Urinary bladder (tissue), 4 donors: ENCODE measurements around the gene EDEM1. TPM values are rescaled to one million over a fixed set of nuclear protein-coding genes. Genes with fewer than 3 reads are reported as not detected.

Experiments used
- DNase-seq: peaks from one replicate; pipeline ENCODE4 v3.0.0-alpha.2; 2015; ENCODE audit errors: extremely low spot score
- H3K27ac ChIP-seq: one replicate; pipeline ENCODE4 v1.5.1; 2013; ENCODE audit warnings: low read depth, mild to moderate bottlenecking, moderate library complexity
- H3K36me3 ChIP-seq: one replicate; pipeline ENCODE4 v1.6.1; 2013; ENCODE audit warnings: mild to moderate bottlenecking, moderate library complexity; ENCODE audit not compliant: insufficient read depth
- H3K4me1 ChIP-seq: one replicate; pipeline ENCODE4 v1.6.1; 2013; ENCODE audit warnings: mild to moderate bottlenecking, moderate library complexity; ENCODE audit not compliant: insufficient read depth
- H3K4me3 ChIP-seq: one replicate; pipeline ENCODE4 v1.5.1; 2013; ENCODE audit warnings: low read depth, low read length
- whole genome bisulfite sequencing: extraction: QIAGEN DNeasy Blood & Tissue Kit; methylation state at CpG from one replicate; pipeline ENCODE4 v1.1.7; 2013; 5-methylcytosine and 5-hydroxymethylcytosine counted together
- polyA plus RNA-seq: library from polyadenylated mRNA; stranded (reverse); fragments of 200-250 nt; gene quantifications from one replicate; pipeline ENCODE4 v1.2.3, GENCODE V29; 2013
- total RNA-seq: library from RNA; depleted of rRNA; stranded (reverse); fragments of >200 nt; gene quantifications from one replicate; pipeline ENCODE4 v1.2.3, GENCODE V29; 2014
- donor health status: healthy with polysubstance abuse.
- donor health status: healthy.

EDEM1 gene
- total and polyA plus RNA-seq, 2 donors = 13.6 to 15.9 TPM

DNA sequence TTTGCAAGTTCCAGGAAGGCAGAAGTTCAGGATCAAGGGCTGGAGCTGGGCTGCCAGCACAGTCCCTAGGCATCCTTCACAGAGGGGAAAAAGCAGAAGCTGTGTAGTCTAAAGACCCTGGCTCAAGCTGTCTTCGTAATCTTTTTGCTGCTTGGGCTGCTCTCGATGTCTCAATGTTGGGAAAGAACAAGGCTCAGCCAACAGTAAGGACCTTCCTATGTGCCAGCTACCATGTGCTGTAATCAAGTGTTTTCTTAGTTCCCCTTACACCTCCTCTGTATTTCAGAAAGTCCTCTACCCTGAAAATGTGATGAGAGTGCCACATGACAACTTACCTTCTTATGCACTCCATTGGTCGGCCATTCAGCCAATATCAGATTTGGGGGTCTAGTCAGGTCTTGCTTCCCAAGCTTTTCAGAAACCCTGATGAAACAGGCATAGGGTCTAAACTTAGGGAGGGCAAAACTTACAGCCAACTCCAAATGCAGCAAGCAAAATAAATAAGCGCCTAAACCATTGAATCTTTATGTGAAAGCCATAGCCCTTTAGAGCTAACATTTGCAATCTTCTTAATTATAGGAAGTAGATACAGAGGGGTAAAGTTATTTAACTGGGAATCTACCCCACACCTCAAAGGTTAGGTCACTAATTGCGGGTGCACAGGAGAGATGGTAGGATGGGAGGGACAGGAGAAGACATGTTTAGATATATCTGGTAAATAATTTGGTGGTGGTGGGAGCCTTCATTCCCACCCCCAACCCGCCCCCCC lies 1.2 kb upstream of the EDEM1 start:
- H3K4me3 ChIP-seq = no peak overlapping the region
- H3K27ac ChIP-seq = no peak overlapping the region
- 49% methylated on average over 6 of the region's 6 CpGs for WGBS
- H3K4me1 ChIP-seq = peaks cover 2% of the 10 kb centered on the region
- no peak for DNase-seq
- H3K36me3 ChIP-seq = peaks cover 4% of the 10 kb centered on the region

DNA sequence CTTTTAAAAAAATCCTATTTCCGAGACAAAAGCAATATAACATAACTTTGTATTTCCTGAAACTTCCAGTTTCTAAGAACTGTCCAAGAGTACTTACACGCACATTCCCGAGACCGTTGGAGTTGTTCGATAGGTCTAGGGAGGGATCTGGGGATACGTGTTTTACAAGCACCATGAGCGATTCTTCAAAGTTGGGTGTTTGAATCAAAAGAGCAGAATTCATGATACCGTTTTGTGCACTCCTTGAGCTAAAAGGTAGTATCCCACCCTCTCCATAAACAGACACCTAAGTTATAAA lies 700 bp upstream of the EDEM1 start:
- DNase-seq = no peak
- 2% methylated on average over 8 of the region's 8 CpGs for WGBS
- H3K4me1 ChIP-seq = peaks cover 2% of the 10 kb centered on the region
- peaks cover 1% of the 10 kb centered on the region for H3K36me3 ChIP-seq
- peak overlapping the region; percentile 34 for H3K4me3 ChIP-seq
- H3K27ac ChIP-seq = no peak overlapping the region

DNA sequence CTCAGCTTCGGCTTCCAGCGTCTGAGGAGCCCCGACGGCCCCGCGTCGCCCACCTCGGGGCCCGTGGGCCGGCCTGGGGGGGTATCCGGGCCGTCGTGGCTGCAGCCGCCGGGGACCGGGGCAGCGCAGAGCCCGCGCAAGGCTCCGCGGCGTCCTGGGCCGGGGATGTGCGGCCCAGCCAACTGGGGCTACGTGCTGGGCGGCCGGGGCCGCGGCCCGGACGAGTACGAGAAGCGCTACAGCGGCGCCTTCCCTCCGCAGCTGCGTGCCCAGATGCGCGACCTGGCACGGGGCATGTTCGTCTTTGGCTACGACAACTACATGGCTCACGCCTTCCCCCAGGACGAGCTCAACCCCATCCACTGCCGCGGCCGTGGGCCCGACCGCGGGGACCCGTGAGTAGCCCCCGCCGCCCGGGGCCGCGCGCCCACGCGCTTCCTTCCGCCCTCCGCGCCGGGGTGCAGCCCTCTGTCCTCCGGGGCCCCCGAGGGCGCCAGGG lies 462 bp downstream of the EDEM1 start:
- no peak for DNase-seq
- peak overlapping the region; percentile 94 for H3K4me3 ChIP-seq
- H3K27ac ChIP-seq = peak overlapping the region; percentile 92
- peaks cover 2% of the 10 kb centered on the region for H3K4me1 ChIP-seq
- 0% methylated on average over 66 of the region's 66 CpGs for WGBS
- peaks cover 1% of the 10 kb centered on the region for H3K36me3 ChIP-seq

DNA sequence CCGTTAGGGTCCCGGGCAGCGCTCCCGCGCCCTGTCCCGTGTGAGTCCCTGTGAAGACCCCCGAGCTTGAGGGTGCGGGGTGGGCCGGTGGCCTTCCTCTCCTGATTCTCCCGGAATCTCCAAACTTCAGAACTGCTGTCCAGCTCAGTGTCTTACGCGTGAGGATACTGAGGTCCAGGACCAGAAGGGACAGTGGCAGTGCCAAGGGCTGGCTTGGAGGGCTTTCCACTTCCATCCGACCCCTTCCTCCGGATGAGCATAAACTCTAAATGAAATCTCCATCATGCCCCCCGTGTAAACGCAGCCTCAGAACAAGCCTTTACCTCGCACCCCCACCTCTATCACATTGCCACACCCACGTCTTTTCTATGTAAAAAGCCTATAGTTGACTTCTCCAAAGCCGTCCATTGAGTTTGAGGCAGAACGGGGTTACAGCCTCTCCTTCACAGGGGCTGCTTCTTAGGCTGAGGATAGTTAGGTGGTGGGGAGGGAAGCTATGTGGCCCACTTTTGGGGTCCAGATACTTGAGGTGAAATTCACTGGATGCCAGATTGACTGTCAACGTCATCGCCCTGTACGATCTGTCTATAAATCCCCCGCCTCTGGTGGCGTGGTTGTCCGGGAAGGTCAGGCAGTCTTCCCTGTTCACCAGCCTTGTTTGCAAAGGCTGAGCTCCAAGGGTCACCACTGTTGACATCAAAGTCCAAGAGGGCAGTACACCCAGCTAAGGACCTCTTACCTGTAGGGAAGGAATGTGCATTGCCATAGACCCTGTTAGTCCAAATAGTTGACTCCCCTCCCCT lies 1.1 kb downstream of the EDEM1 start:
- H3K4me1 ChIP-seq = peaks cover 2% of the 10 kb centered on the region
- H3K36me3 ChIP-seq = peaks cover 1% of the 10 kb centered on the region
- 6% methylated on average over 26 of the region's 26 CpGs for WGBS
- DNase-seq = no peak
- H3K27ac ChIP-seq = peak overlapping the region; percentile 92
- H3K4me3 ChIP-seq = peak overlapping the region; percentile 94

DNA sequence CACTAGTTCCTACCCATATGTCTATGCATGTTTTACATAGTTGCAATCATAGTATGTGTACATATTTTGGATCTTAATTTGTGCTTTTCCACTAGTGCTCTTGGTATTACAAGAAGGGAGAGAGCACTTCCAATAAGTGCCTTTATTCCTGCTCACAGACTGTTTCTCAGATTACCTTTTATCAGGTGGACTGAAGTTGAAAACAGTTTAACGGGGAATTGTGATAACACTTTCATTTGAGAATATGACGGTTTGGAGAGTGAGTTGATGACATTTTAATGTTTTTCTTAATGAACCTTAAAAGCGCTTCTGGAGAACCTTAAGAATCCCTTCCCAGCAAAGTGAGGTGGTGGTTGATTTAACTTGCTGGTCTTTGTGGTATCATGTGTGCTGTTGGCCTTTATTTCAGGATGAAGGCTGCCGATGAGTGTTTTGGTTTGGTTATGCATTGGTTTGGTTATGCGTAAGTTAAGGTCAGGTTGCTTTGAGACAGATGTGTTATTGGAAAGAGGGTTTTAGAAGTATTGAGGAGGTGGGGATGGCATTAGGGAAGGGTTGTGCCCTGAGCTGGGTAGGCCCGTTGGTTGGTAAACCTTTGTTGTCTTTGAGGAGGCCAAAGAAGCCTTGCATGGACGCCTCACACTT lies 2.8 kb downstream of the EDEM1 start:
- Histone ChIP-seq H3K27ac (no peak overlapping the region), H3K4me1 (peaks cover 2% of the 10 kb centered on the region), H3K4me3 (no peak overlapping the region), H3K36me3 (no peaks in the 10 kb centered on the region)
- 83% methylated on average over 7 of the region's 7 CpGs for WGBS
- no peak for DNase-seq

DNA sequence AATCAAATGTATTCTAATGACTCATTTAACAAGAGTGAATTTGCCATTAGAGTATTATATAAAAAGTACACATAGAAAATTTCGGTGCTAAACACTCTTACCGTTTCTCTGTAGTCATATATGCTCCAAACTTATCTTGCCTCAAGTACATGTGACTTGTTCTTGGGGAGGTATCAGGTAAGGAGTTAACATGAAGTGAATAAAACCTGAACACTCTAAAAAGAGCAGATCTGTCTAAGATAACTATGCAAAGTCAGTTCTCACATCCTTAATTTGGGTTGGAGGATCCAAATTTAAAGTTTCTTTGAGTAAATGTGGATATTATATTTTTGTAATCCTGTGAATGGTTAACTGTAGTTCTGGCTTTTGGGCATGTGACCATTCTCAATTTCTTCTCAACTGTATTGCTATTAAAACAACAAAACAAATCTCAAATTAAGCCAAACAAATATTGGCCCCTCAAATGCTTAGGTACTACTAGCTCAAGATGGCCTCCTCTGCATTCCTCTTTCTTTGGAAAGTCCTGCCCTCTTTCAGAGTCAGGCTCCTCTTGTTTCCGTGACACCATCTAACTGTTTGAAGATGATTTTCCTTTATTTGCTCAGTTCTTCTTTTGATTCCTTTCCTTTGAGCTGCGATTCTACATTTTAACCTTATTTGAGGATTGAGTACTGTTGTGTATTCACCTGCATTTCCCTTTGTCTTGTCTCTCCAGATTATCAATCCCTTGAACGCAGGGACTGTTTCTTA lies 4.2 kb downstream of the EDEM1 start:
- WGBS = 84% methylated on average over 5 of the region's 5 CpGs
- DNase-seq = no peak
- H3K36me3 ChIP-seq = no peaks in the 10 kb centered on the region
- peaks cover 2% of the 10 kb centered on the region for H3K4me1 ChIP-seq
- no peak overlapping the region for H3K4me3 ChIP-seq
- H3K27ac ChIP-seq = no peak overlapping the region

DNA sequence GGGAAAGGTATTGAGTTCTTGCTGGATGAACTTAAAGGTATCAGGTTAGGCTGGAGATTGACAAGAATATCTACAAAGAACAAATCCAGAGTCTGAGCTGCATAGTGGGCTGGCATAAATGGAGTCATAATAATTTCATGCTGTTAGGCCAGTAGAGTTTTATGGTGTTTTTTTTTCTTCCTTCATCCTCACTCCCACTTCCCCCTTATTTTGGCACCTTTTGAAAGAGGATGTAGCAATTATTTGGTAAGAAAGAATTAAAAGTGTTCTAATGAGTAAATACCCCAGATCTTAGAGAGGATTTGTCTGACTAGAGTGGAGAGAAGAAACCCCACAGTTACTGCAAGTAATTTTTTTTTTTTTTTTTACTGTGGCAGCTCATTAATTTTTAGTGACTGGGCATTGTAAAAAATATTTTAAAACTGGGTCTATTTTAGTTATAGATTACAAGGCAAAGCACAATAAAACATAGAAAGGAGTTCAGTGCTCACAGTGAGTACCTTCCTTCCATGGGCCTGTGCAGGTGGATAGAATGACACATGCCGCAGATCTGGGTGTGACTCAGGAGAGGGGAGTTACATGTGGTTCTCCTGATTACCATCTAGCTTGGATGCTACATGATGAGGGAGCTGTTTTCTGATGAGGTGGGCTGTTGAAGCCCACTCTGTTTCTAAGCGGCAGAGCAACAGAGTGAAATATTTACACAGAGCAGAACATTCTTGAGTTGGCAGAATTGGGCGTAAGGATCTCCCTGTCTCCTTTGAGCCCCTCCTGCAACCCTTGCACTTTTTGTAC lies 5.3 kb downstream of the EDEM1 start:
- WGBS = 92% methylated on average over 3 of the region's 3 CpGs

DNA sequence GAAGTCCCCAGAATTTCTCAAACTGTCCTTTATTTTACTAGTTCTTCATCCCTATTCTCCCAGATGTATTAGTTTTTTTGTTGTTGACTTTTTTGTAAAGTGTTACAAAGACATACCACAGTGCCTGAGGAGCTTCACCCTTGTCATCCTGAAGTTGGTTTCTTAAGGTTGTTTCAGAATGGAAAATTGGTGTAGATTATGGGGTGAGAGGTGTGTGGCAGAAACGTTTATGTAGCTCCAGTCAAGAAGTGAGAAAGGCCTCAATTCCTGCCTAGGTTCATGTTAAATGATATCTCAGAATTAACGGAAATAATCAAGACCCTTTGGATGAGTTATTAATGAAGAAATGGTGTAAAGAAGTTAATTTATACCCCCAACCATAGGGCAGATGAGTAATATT lies 6.8 kb downstream of the EDEM1 start:
- peak overlapping the region; percentile 16 for H3K27ac ChIP-seq
- H3K4me1 ChIP-seq = peaks cover 2% of the 10 kb centered on the region
- H3K4me3 ChIP-seq = no peak overlapping the region
- no peaks in the 10 kb centered on the region for H3K36me3 ChIP-seq
- DNase-seq = no peak
- WGBS = 72% methylated on average over 2 of the region's 2 CpGs

More for the DNA sequence above, 5.3 kb downstream of the EDEM1 start:
- DNase-seq = no peak
- Histone ChIP-seq H3K27ac (no peak overlapping the region), H3K4me1 (peaks cover 2% of the 10 kb centered on the region), H3K4me3 (no peak overlapping the region), H3K36me3 (no peaks in the 10 kb centered on the region)

DNA sequence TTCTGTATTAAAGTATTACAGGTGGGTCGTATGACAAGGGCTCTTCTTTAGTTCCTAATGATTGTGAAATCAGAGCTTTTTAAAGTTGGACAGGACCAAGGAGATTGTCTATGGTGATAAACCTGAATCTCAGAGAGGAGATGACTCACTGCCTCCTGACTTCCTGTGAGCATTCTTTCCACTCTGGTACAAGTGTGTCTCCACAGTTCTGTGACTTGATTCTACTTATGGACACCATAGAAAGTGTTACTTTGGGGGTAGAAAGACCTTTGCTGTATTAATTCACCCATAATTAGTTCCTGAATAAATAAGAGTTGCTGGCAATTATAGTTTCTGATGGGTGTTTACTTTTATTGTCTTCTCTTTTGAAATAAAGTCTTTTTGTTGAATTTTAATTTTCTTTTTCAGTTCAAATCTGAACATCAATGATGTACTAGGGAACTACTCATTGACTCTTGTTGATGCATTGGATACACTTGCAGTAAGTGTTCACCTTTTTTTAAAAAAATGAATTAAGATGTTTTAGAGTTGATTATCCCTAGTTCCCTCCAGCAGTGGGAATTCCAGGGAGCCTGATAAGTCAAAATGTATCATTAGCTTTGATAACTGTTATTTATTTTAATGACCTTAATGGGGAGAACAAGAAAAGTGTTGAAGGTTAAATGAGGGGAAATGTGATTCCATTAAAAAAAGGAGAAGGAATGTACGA lies 7.4 kb downstream of the EDEM1 start:
- Histone ChIP-seq H3K36me3 (no peaks in the 10 kb centered on the region), H3K27ac (no peak overlapping the region), H3K4me3 (no peak overlapping the region), H3K4me1 (peaks cover 2% of the 10 kb centered on the region)
- DNase-seq = no peak
- 57% methylated on average over 2 of the region's 2 CpGs for WGBS

DNA sequence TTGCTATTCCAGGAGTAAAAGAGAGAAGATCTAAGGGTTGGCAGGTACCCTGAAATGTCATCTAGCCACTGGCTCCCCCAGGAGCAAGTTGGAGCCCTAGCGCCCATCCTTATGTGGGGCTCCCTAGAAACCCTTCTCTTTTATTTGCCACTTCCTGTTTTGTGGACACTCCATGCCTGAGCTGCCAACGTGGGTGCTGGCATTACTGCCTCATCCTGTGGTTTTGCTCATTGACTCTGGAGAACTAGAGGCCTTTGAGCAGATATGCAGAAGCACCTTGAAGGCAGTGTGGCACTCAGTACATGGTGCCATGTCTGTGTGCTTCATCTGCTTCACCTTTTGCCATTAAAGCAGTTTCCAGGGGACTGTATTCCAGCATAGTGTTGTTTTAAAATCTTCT lies 8.1 kb downstream of the EDEM1 start:
- no peaks in the 10 kb centered on the region for H3K36me3 ChIP-seq
- WGBS = 63% methylated on average over 2 of the region's 2 CpGs
- no peaks in the 10 kb centered on the region for H3K4me1 ChIP-seq
- no peak overlapping the region for H3K27ac ChIP-seq
- DNase-seq = no peak
- no peak overlapping the region for H3K4me3 ChIP-seq

DNA sequence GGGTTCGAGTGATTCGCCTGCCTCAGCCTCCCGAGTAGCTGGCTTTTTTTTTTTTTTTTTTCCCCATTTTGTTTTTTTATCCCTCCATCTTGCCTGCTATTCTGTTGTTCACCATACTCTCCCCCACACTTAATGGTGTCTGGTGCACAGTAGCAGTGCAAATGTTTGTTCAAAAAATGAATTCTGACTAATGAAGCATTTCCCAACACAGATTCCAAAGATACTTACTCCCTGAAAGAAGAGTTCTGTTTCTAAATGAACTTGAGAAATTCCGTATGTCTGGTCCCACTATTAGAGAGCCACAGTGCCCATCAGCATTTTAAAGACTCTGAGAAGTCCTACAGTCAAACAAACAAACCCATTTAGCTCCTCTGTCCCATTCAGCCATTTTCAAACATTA lies 9.5 kb downstream of the EDEM1 start:
- no peaks in the 10 kb centered on the region for H3K36me3 ChIP-seq
- H3K4me3 ChIP-seq = no peak overlapping the region
- no peak for DNase-seq
- peak overlapping the region; percentile 29 for H3K27ac ChIP-seq
- H3K4me1 ChIP-seq = no peaks in the 10 kb centered on the region
- WGBS = 87% methylated on average over 4 of the region's 4 CpGs
